ENCODE measurements around the gene ARL15.

Gene ARL15

GRCh38 chr5:54281960-54282692 lies 28.2 kb downstream of the ARL15 start:
- DNase-seq = no peak

- no peak for DNase-seq
Observed at GRCh38 chr5:54279960-54280359, 30.4 kb downstream of the ARL15 start.

- DNase-seq = no peak
Observed at GRCh38 chr5:54278979-54279717, 31.2 kb downstream of the ARL15 start.

- no peak for DNase-seq
Observed at GRCh38 chr5:54278036-54278830, 32.1 kb downstream of the ARL15 start.

GRCh38 chr5:54276048-54276447 lies 34.3 kb downstream of the ARL15 start:
- DNase-seq = no peak

- DNase-seq = no peak
Observed at GRCh38 chr5:54275361-54275760, 35.0 kb downstream of the ARL15 start.

GRCh38 chr5:54274944-54275343 lies 35.4 kb downstream of the ARL15 start:
- DNase-seq = no peak

GRCh38 chr5:54273715-54274114 lies 36.7 kb downstream of the ARL15 start:
- DNase-seq = no peak

- DNase-seq = no peak
Observed at GRCh38 chr5:54272746-54273145, 37.6 kb downstream of the ARL15 start.

- no peak for DNase-seq
Observed at GRCh38 chr5:54270326-54270725, 40.0 kb downstream of the ARL15 start.

- no peak for DNase-seq
Observed at GRCh38 chr5:54264574-54264973, 45.8 kb downstream of the ARL15 start.

GRCh38 chr5:54263447-54263846 lies 46.9 kb downstream of the ARL15 start:
- DNase-seq = no peak

- DNase-seq = no peak
Observed at GRCh38 chr5:54261596-54261995, 48.8 kb downstream of the ARL15 start.

- no peak for DNase-seq
Observed at GRCh38 chr5:54259981-54260380, 50.4 kb downstream of the ARL15 start.

GRCh38 chr5:54259090-54259489 lies 51.3 kb downstream of the ARL15 start:
- no peak for DNase-seq

GRCh38 chr5:54257366-54258118 lies 52.8 kb downstream of the ARL15 start:
- no peak for DNase-seq

- no peak for DNase-seq
Observed at GRCh38 chr5:54254482-54255198, 55.7 kb downstream of the ARL15 start.

- no peak for DNase-seq
Observed at GRCh38 chr5:54251981-54252380, 58.4 kb downstream of the ARL15 start.

GRCh38 chr5:54249210-54250028 lies 61.0 kb downstream of the ARL15 start:
- DNase-seq = no peak

- no peak for DNase-seq
Observed at GRCh38 chr5:54247226-54247625, 63.1 kb downstream of the ARL15 start.

- DNase-seq = no peak
Observed at GRCh38 chr5:54243483-54244080, 66.8 kb downstream of the ARL15 start.

All from right forelimb (tissue), 1 donor.